ENCODE results near the gene PGGT1B.

- TF ChIP-seq POLR2A (IDR thresholded peaks at IDR 0.05) (no peak), CTCF (IDR thresholded peaks at IDR 0.05) (no peak)
Measured at GRCh38 chr5:115184770-115185169, 77.9 kb downstream of the PGGT1B start.
